GM23338 (cell line): Measurements from ENCODE around the gene NDE1. TPM values are rescaled to one million over a fixed set of nuclear protein-coding genes. Genes with fewer than 3 reads are reported as not detected.

Experiments used
- ATAC-seq: fragments of 200-7000 bp; cut with Tn5 transposase; 3 replicates; pipeline ENCODE4 v1.9.1; 2020
- DNase-seq: peaks from one replicate; pipeline ENCODE4 v3.0.0-alpha.2; 2015; ENCODE audit warnings: low spot score
- H2AFZ ChIP-seq: fragments of 200-600 bp; sonication (generic); 2 replicates; pipeline ENCODE4 v1.8.0; 2016; ENCODE audit warnings: antibody characterized with exemption, mild to moderate bottlenecking, moderate library complexity
- H3F3A ChIP-seq: fragments of 200-600 bp; sonication (generic); replicated peaks from 2 replicates; pipeline ENCODE4 v1.8.0; 2017; ENCODE audit warnings: antibody characterized with exemption, mixed run types, low read depth
- H3K27ac ChIP-seq: fragments of 200-600 bp; sonication (generic); 2 replicates; pipeline ENCODE4 v1.6.1; 2016; ENCODE audit warnings: low read depth
- H3K27me3 ChIP-seq: fragments of 200-600 bp; sonication (generic); 2 replicates; pipeline ENCODE4 v1.8.0; 2016; ENCODE audit warnings: mild to moderate bottlenecking, mixed run types, moderate library complexity; ENCODE audit not compliant: insufficient read depth
- H3K36me3 ChIP-seq: fragments of 200-600 bp; sonication (generic); 2 replicates; pipeline ENCODE4 v1.8.0; 2016; ENCODE audit warnings: mild to moderate bottlenecking; ENCODE audit not compliant: insufficient read depth
- H3K4me1 ChIP-seq: fragments of 200-600 bp; sonication (generic); 2 replicates; pipeline ENCODE4 v1.8.0; 2016; ENCODE audit warnings: mild to moderate bottlenecking, moderate library complexity; ENCODE audit not compliant: insufficient read depth
- H3K4me2 ChIP-seq: fragments of 200-600 bp; sonication (generic); 2 replicates; pipeline ENCODE4 v1.7.1; 2017; ENCODE audit warnings: mixed run types
- H3K4me3 ChIP-seq: fragments of 200-600 bp; sonication (generic); 2 replicates; pipeline ENCODE4 v1.6.1; 2016; ENCODE audit warnings: mixed run types
- H3K79me2 ChIP-seq: fragments of 200-600 bp; sonication (generic); replicated peaks from 2 replicates; pipeline ENCODE4 v1.8.0; 2017; ENCODE audit warnings: mild to moderate bottlenecking; ENCODE audit not compliant: insufficient read depth
- H3K9me2 ChIP-seq: fragments of 200-600 bp; sonication (generic); 2 replicates; pipeline ENCODE4 v1.8.0; 2017; ENCODE audit not compliant: insufficient read depth
- H4K20me1 ChIP-seq: fragments of 200-600 bp; sonication (generic); replicated peaks from 2 replicates; pipeline ENCODE4 v1.8.0; 2017; ENCODE audit warnings: mild to moderate bottlenecking; ENCODE audit not compliant: insufficient read depth
- H3K27ac Mint-ChIP-seq: 2 replicates; pipeline ENCODE4 v1.8.0; 2020; ENCODE audit warnings: inconsistent platforms, mild to moderate bottlenecking, moderate library complexity, mixed read lengths
- H3K27me3 Mint-ChIP-seq: 3 replicates; pipeline ENCODE4 v1.8.0; 2022; ENCODE audit warnings: low read depth, mild to moderate bottlenecking, moderate library complexity, mixed read lengths, inconsistent platforms; ENCODE audit not compliant: insufficient read depth, poor library complexity
- H3K36me3 Mint-ChIP-seq: 3 replicates; pipeline ENCODE4 v1.8.0; 2021; ENCODE audit warnings: low read depth, mild to moderate bottlenecking, inconsistent platforms, moderate library complexity, mixed read lengths
- H3K4me1 Mint-ChIP-seq: 3 replicates; pipeline ENCODE4 v1.8.0; 2020; ENCODE audit warnings: mild to moderate bottlenecking, inconsistent platforms, mixed read lengths
- H3K4me3 Mint-ChIP-seq: 3 replicates; pipeline ENCODE4 v1.8.0; 2021; ENCODE audit warnings: moderate library complexity, mild to moderate bottlenecking, inconsistent platforms, mixed read lengths
- H3K9me3 Mint-ChIP-seq: 3 replicates; pipeline ENCODE4 v1.8.0; 2020; ENCODE audit warnings: moderate library complexity, mild to moderate bottlenecking, inconsistent platforms, mixed read lengths
- CREB1 ChIP-seq: fragments of 250-450 bp; sonication (Bioruptor Pico); IDR thresholded peaks from 2 replicates; pipeline ENCODE4 v1.5.0; 2020; ENCODE audit warnings: low read depth, mild to moderate bottlenecking, moderate library complexity
- ETS1 ChIP-seq: IDR thresholded peaks from 2 replicates; pipeline ENCODE4 v1.6.1; 2016; ENCODE audit warnings: antibody characterized with exemption
- EZH2phosphoT487 ChIP-seq: fragments of 200-600 bp; sonication (generic); IDR thresholded peaks from one replicate; pipeline ENCODE4 v1.8.1; 2018; ENCODE audit warnings: antibody characterized with exemption; ENCODE audit not compliant: unreplicated experiment
- NANOG ChIP-seq: IDR thresholded peaks from 2 replicates; pipeline ENCODE4 v1.6.1; 2016; ENCODE audit warnings: antibody characterized with exemption, borderline replicate concordance
- POLR2AphosphoS5 ChIP-seq: IDR thresholded peaks from 2 replicates; pipeline ENCODE4 v1.6.1; 2016; ENCODE audit warnings: antibody characterized with exemption, low read depth
- REST ChIP-seq: IDR thresholded peaks from one replicate; pipeline ENCODE4 v1.6.1; 2018; ENCODE audit warnings: antibody characterized with exemption; ENCODE audit not compliant: unreplicated experiment
- STAT1 ChIP-seq: IDR thresholded peaks from one replicate; pipeline ENCODE4 v1.6.1; 2016; ENCODE audit warnings: antibody characterized with exemption; ENCODE audit not compliant: unreplicated experiment
- ZNF114 ChIP-seq: fragments of 250-450 bp; sonication (Bioruptor Pico); IDR thresholded peaks from 2 replicates; pipeline ENCODE4 v1.5.0; 2020; ENCODE audit warnings: mild to moderate bottlenecking, moderate library complexity
- ZNF331 ChIP-seq: fragments of 250-450 bp; sonication (Bioruptor Pico); IDR thresholded peaks from 2 replicates; pipeline ENCODE4 v1.5.0; 2020; ENCODE audit warnings: low read depth, mild to moderate bottlenecking, moderate library complexity
- polyA plus RNA-seq: library from polyadenylated mRNA; unstranded; fragments of >200 nt; fragmentation: Nextera tagmentation; extraction: Ambion mirVana; gene quantifications from 2 replicates; pipeline ENCODE4 v1.2.1, GENCODE V29; 2016
- total RNA-seq: library from RNA; depleted of rRNA; stranded (reverse); fragments of >200 nt; shearing (Covaris generic); gene quantifications from 2 replicates; pipeline ENCODE4 v1.2.3, GENCODE V29; 2014

NDE1 gene
- total and polyA plus RNA-seq, 2 experiments from 2014 or later = 13.0 to 22.9 TPM

DNA sequence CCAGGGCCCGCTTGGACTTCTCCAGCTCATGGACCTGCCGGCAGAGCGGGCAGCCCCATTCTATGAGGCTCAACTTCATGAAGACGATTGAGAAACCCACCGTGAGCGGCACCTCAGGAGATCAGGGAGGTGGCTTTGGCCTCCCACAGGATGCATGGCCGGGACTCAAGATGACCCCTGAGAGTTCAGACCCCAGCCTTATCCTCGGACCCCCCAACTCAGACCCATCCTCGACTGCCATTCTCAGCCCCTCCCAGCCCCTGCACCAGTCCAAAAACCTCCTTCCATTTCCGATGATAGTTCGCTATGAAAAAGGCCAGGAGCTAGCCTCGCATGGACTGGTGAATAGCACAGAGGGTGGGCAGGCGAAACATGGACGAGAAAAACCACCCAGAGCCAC lies 71.0 kb downstream of the NDE1 start:
- no peak for TF ChIP-seq STAT1
- TF ChIP-seq ZNF331 (CRISPR knock-in tag) = no peak
- TF ChIP-seq EZH2phosphoT487 = no peak
- no peak for TF ChIP-seq ETS1
- no peak for TF ChIP-seq ZNF114 (CRISPR knock-in tag)
- no peak for TF ChIP-seq NANOG
- DNase-seq = no peak
- no peaks in the 10 kb centered on the region for H3K79me2 ChIP-seq
- no peak overlapping the region for H3K27ac Mint-ChIP-seq
- H3K4me3 ChIP-seq = no peak overlapping the region
- H3K4me2 ChIP-seq = no peak overlapping the region
- no peak overlapping the region for H3K4me3 Mint-ChIP-seq
- no peaks in the 10 kb centered on the region for H3K4me1 Mint-ChIP-seq
- H3K36me3 Mint-ChIP-seq = peaks cover 11% of the 10 kb centered on the region; the same call in 2 of the 3 replicates
- H2AFZ ChIP-seq = no peak overlapping the region
- H3K27me3 Mint-ChIP-seq = no peaks in the 10 kb centered on the region
- H3K9me2 ChIP-seq = no peaks in the 10 kb centered on the region
- H3K4me1 ChIP-seq = no peaks in the 10 kb centered on the region
- no peak for ATAC-seq
- H3F3A ChIP-seq = no peaks in the 10 kb centered on the region
- no peak overlapping the region for H3K27ac ChIP-seq
- no peaks in the 10 kb centered on the region for H3K27me3 ChIP-seq
- H3K9me3 Mint-ChIP-seq = no peaks in the 10 kb centered on the region
- no peaks in the 10 kb centered on the region for H4K20me1 ChIP-seq
- H3K36me3 ChIP-seq = no peaks in the 10 kb centered on the region

- ATAC-seq = no peak
- TF ChIP-seq CREB1 (CRISPR knock-in tag) = no peak
- TF ChIP-seq POLR2AphosphoS5 = no peak
- no peak for TF ChIP-seq NANOG
- no peak for TF ChIP-seq REST
- no peak overlapping the region for H3K27ac Mint-ChIP-seq
Measured at GRCh38 chr16:15723808-15724207, 73.8 kb downstream of the NDE1 start.

More at GRCh38 chr16:15723808-15724207, 73.8 kb downstream of the NDE1 start:
- no peaks in the 10 kb centered on the region for H3K9me2 ChIP-seq
- H3K9me3 Mint-ChIP-seq = no peaks in the 10 kb centered on the region
- H4K20me1 ChIP-seq = no peaks in the 10 kb centered on the region
- no peak overlapping the region for H2AFZ ChIP-seq
- no peaks in the 10 kb centered on the region for H3K79me2 ChIP-seq
- H3F3A ChIP-seq = no peaks in the 10 kb centered on the region
- H3K36me3 Mint-ChIP-seq = peaks cover 11% of the 10 kb centered on the region; the same call in 2 of the 3 replicates
- no peak overlapping the region for H3K27ac ChIP-seq
- H3K4me1 Mint-ChIP-seq = no peaks in the 10 kb centered on the region
- no peaks in the 10 kb centered on the region for H3K27me3 ChIP-seq
- no peak overlapping the region for H3K4me2 ChIP-seq
- H3K27me3 Mint-ChIP-seq = no peaks in the 10 kb centered on the region
- DNase-seq = no peak
- no peaks in the 10 kb centered on the region for H3K4me1 ChIP-seq
- H3K36me3 ChIP-seq = no peaks in the 10 kb centered on the region
- no peak overlapping the region for H3K4me3 Mint-ChIP-seq
- H3K4me3 ChIP-seq = no peak overlapping the region
